ENCODE results near the gene HELLS. TPM values are rescaled to one million over a fixed set of nuclear protein-coding genes. Genes with fewer than 3 reads are reported as not detected.
A peak's percentile ranks its signal among the peaks of the same experiment; 100 is the strongest.
"Not testable (repeated sequence)": the region's sequence is repeated elsewhere in the genome, so short reads cannot be mapped to it uniquely, and the experiment has no call there.

Gene HELLS
- total RNA-seq, 1 donor from 2014 or later = 8.3 TPM

GRCh38 chr10:94524146-94524545, 21.4 kb upstream of the HELLS start:
- Histone ChIP-seq H3K4me1 (no peaks in the 10 kb centered on the region), H3K4me3 (no peak overlapping the region), H3K36me3 (peaks cover 0 to 12% of the 10 kb centered on the region in 2 donors), H3K27me3 (no peaks in the 10 kb centered on the region), H3K9me3 (no peaks in the 10 kb centered on the region), H3K27ac (no peak overlapping the region)
- TF ChIP-seq CTCF (IDR thresholded peaks at IDR 0.05) (no peak), POLR2A (IDR thresholded peaks at IDR 0.05) (no peak)
- intact Hi-C loops (cut with DNase I) = no loop called here
- no peak for DNase-seq (ENCODE audit: extremely low spot score in 2 of 2)

- Histone ChIP-seq H3K27ac (no peak overlapping the region), H3K4me3 (no peak overlapping the region), H3K36me3 (peaks cover 0 to 12% of the 10 kb centered on the region in 2 donors), H3K9me3 (no peaks in the 10 kb centered on the region), H3K27me3 (no peaks in the 10 kb centered on the region), H3K4me1 (no peaks in the 10 kb centered on the region)
- no peak for DNase-seq (ENCODE audit: extremely low spot score in 2 of 2)
- intact Hi-C loops (cut with DNase I) = no loop called here
- TF ChIP-seq POLR2AphosphoS5 (IDR thresholded peaks at IDR 0.05; ENCODE audit: insufficient read depth in 1 of 2, low read depth in 1 of 2) (no peak), CTCF (IDR thresholded peaks at IDR 0.05) (no peak), POLR2A (IDR thresholded peaks at IDR 0.05) (no peak)
Observed at GRCh38 chr10:94524711-94525110, 20.9 kb upstream of the HELLS start.

- DNase-seq (ENCODE audit: extremely low spot score in 2 of 2); H3K4me3 ChIP-seq; H3K9me3 ChIP-seq; H3K27ac ChIP-seq; H3K27me3 ChIP-seq; intact Hi-C loops (cut with DNase I); H3K4me1 ChIP-seq; H3K36me3 ChIP-seq: not testable (repeated sequence)
Observed at GRCh38 chr10:94531550-94531949, 14.0 kb upstream of the HELLS start.

GRCh38 chr10:94533027-94533426, 12.6 kb upstream of the HELLS start:
- intact Hi-C loops (cut with DNase I) = no loop called here
- Histone ChIP-seq H3K9me3 (no peaks in the 10 kb centered on the region), H3K4me3 (no peak overlapping the region), H3K27me3 (no peaks in the 10 kb centered on the region), H3K4me1 (no peaks in the 10 kb centered on the region), H3K36me3 (peaks cover 0 to 8% of the 10 kb centered on the region in 2 donors), H3K27ac (no peak overlapping the region)
- TF ChIP-seq POLR2AphosphoS5 (IDR thresholded peaks at IDR 0.05; ENCODE audit: insufficient read depth in 1 of 2, low read depth in 1 of 2) (no peak), CTCF (IDR thresholded peaks at IDR 0.05) (no peak)
- no peak for DNase-seq (ENCODE audit: extremely low spot score in 2 of 2)

GRCh38 chr10:94542282-94542681, 3.3 kb upstream of the HELLS start:
- H3K36me3 ChIP-seq; H3K27ac ChIP-seq; H3K27me3 ChIP-seq; DNase-seq (ENCODE audit: extremely low spot score in 2 of 2); H3K9me3 ChIP-seq; H3K4me3 ChIP-seq; intact Hi-C loops (cut with DNase I): not testable (repeated sequence)
- peaks cover 16% of the 10 kb centered on the region for H3K4me1 ChIP-seq

- Histone ChIP-seq H3K27ac (peak overlapping the region; percentile 74), H3K27me3 (no peaks in the 10 kb centered on the region), H3K4me3 (peak overlapping the region; percentile 73 to 78), H3K9me3 (no peaks in the 10 kb centered on the region), H3K4me1 (peaks cover 16% of the 10 kb centered on the region), H3K36me3 (no peaks in the 10 kb centered on the region)
- no peak for DNase-seq (ENCODE audit: extremely low spot score in 2 of 2)
- intact Hi-C loops (cut with DNase I) = no loop called here
- TF ChIP-seq POLR2AphosphoS5 (IDR thresholded peaks at IDR 0.05; ENCODE audit: insufficient read depth in 1 of 2, low read depth in 1 of 2) = no peak
- TF ChIP-seq CTCF (IDR thresholded peaks at IDR 0.05) = no peak
- TF ChIP-seq POLR2A (IDR thresholded peaks at IDR 0.05) = no peak
Observed at GRCh38 chr10:94546049-94546900, 687 bp downstream of the HELLS start.

Measured in vagina (tissue), 2 donors.